MM.1S (cell line): Measurements from ENCODE around the gene AUTS2.

Source experiments
- DNase-seq: peaks from one replicate; pipeline ENCODE4 v3.0.0-alpha.2; 2015
- H2AFZ ChIP-seq: fragments of 300-600 bp; sonication (generic); 2 replicates; pipeline ENCODE4 v1.6.0; 2016; ENCODE audit warnings: antibody characterized with exemption, low read length
- H3F3A ChIP-seq: fragments of 300-600 bp; sonication (generic); 2 replicates; pipeline ENCODE4 v1.6.1; 2016; ENCODE audit warnings: mild to moderate bottlenecking, antibody characterized with exemption, low read length, moderate library complexity, mixed read lengths; ENCODE audit not compliant: insufficient read depth
- H3K27ac ChIP-seq: fragments of 300-600 bp; sonication (generic); 2 replicates; pipeline ENCODE4 v1.5.1; 2016; ENCODE audit warnings: mild to moderate bottlenecking, low read length
- H3K27me3 ChIP-seq: fragments of 300-600 bp; sonication (generic); replicated peaks from 2 replicates; pipeline ENCODE4 v1.6.0; 2016; ENCODE audit warnings: low read length; ENCODE audit not compliant: insufficient read depth
- H3K36me3 ChIP-seq: fragments of 300-600 bp; sonication (generic); replicated peaks from 2 replicates; pipeline ENCODE4 v1.6.1; 2016; ENCODE audit warnings: mild to moderate bottlenecking, low read length, mixed read lengths; ENCODE audit not compliant: insufficient read depth
- H3K4me1 ChIP-seq: fragments of 300-600 bp; sonication (generic); 2 replicates; pipeline ENCODE4 v1.6.1; 2016; ENCODE audit warnings: low read length, mixed read lengths
- H3K4me2 ChIP-seq: fragments of 300-600 bp; sonication (generic); 2 replicates; pipeline ENCODE4 v1.6.0; 2016; ENCODE audit warnings: low read depth, low read length
- H3K4me3 ChIP-seq: fragments of 300-600 bp; sonication (generic); 2 replicates; pipeline ENCODE4 v1.5.1; 2016; ENCODE audit warnings: low read length, mixed read lengths
- H3K79me2 ChIP-seq: fragments of 300-600 bp; sonication (generic); 2 replicates; pipeline ENCODE4 v1.6.1; 2016; ENCODE audit warnings: mixed run types, low read length, mixed read lengths
- H3K9ac ChIP-seq: fragments of 300-600 bp; sonication (generic); 2 replicates; pipeline ENCODE4 v1.6.1; 2016; ENCODE audit warnings: low read length, mixed read lengths
- H3K9me2 ChIP-seq: fragments of 300-600 bp; sonication (generic); replicated peaks from 2 replicates; pipeline ENCODE4 v1.6.1; 2016; ENCODE audit warnings: mild to moderate bottlenecking, low read length, mixed read lengths; ENCODE audit not compliant: insufficient read depth
- H3K9me3 ChIP-seq: fragments of 300-600 bp; sonication (generic); replicated peaks from 2 replicates; pipeline ENCODE4 v1.6.1; 2016; ENCODE audit warnings: mild to moderate bottlenecking, low read length, mixed read lengths; ENCODE audit not compliant: insufficient read depth
- H4K20me1 ChIP-seq: fragments of 300-600 bp; sonication (generic); 2 replicates; pipeline ENCODE4 v1.6.1; 2016; ENCODE audit warnings: mild to moderate bottlenecking, low read length, moderate library complexity, mixed read lengths; ENCODE audit not compliant: insufficient read depth
- CTCF ChIP-seq: fragments of 300-600 bp; sonication (generic); IDR thresholded peaks from 2 replicates; pipeline ENCODE4 v1.5.1; 2016; ENCODE audit warnings: antibody characterized with exemption, low read length, mixed read lengths
- EZH2 ChIP-seq: fragments of 300-600 bp; sonication (generic); optimal IDR thresholded peaks from 2 replicates; pipeline ENCODE3; 2017; ENCODE audit warnings: low read depth, mild to moderate bottlenecking, antibody characterized with exemption, low read length, mixed read lengths
- EZH2phosphoT487 ChIP-seq: fragments of 300-600 bp; sonication (generic); IDR thresholded peaks from 2 replicates; pipeline ENCODE4 v1.6.1; 2018; ENCODE audit warnings: antibody characterized with exemption, low read length

Gene AUTS2

GRCh38 chr7:69920797-69921196, 322.5 kb downstream of the AUTS2 start:
- H3F3A ChIP-seq: no peaks in the 10 kb centered on the region
- H3K4me1 ChIP-seq: no peaks in the 10 kb centered on the region
- no peaks in the 10 kb centered on the region for H3K9me3 ChIP-seq
- no peak overlapping the region for H3K27ac ChIP-seq
- no peak overlapping the region for H3K4me2 ChIP-seq
- H3K79me2 ChIP-seq: no peaks in the 10 kb centered on the region
- H3K9me2 ChIP-seq: no peaks in the 10 kb centered on the region
- TF ChIP-seq EZH2 (no peak), CTCF (no peak), EZH2phosphoT487 (no peak)
- no peak for DNase-seq
- H2AFZ ChIP-seq: no peak overlapping the region
- no peaks in the 10 kb centered on the region for H3K36me3 ChIP-seq
- H4K20me1 ChIP-seq: no peaks in the 10 kb centered on the region
- H3K9ac ChIP-seq: no peak overlapping the region
- no peak overlapping the region for H3K4me3 ChIP-seq
- no peaks in the 10 kb centered on the region for H3K27me3 ChIP-seq

- Histone ChIP-seq H3K79me2 (no peaks in the 10 kb centered on the region), H3K4me2 (no peak overlapping the region), H3K9me2 (no peaks in the 10 kb centered on the region), H2AFZ (no peak overlapping the region), H3F3A (no peaks in the 10 kb centered on the region), H4K20me1 (no peaks in the 10 kb centered on the region), H3K9me3 (no peaks in the 10 kb centered on the region), H3K27me3 (no peaks in the 10 kb centered on the region), H3K4me3 (no peak overlapping the region), H3K9ac (no peak overlapping the region), H3K36me3 (no peaks in the 10 kb centered on the region), H3K4me1 (no peaks in the 10 kb centered on the region), H3K27ac (no peak overlapping the region)
- DNase-seq: no peak
- TF ChIP-seq CTCF (no peak), EZH2 (no peak), EZH2phosphoT487 (no peak)
Measured at GRCh38 chr7:69922026-69922803, 323.9 kb downstream of the AUTS2 start.

- no peak overlapping the region for H3K27ac ChIP-seq
- no peak for TF ChIP-seq CTCF
- no peak for TF ChIP-seq EZH2
- TF ChIP-seq EZH2phosphoT487: no peak
Measured at GRCh38 chr7:69927461-69927860, 329.2 kb downstream of the AUTS2 start.

More at GRCh38 chr7:69927461-69927860, 329.2 kb downstream of the AUTS2 start:
- Histone ChIP-seq H3K4me3 (no peak overlapping the region), H2AFZ (no peak overlapping the region), H4K20me1 (no peaks in the 10 kb centered on the region), H3K9me2 (no peaks in the 10 kb centered on the region), H3K79me2 (no peaks in the 10 kb centered on the region), H3K27me3 (no peaks in the 10 kb centered on the region), H3K4me2 (no peak overlapping the region), H3K36me3 (no peaks in the 10 kb centered on the region), H3K9me3 (no peaks in the 10 kb centered on the region), H3F3A (no peaks in the 10 kb centered on the region), H3K4me1 (no peaks in the 10 kb centered on the region), H3K9ac (no peak overlapping the region)
- DNase-seq: no peak
